KMS-11 (cell line): ENCODE measurements around the gene IL31RA.

Source experiments
- H2AFZ ChIP-seq: fragments of 200-600 bp; sonication (generic); 2 replicates; pipeline ENCODE4 v1.6.1; 2016; ENCODE audit warnings: antibody characterized with exemption, mixed run types, low read depth
- H3K27ac ChIP-seq: fragments of 200-600 bp; sonication (generic); 2 replicates; pipeline ENCODE4 v1.6.1; 2016; ENCODE audit warnings: mild to moderate bottlenecking, mixed run types
- H3K27me3 ChIP-seq: fragments of 200-600 bp; sonication (generic); 2 replicates; pipeline ENCODE4 v1.6.1; 2017; ENCODE audit warnings: mild to moderate bottlenecking, low read depth, mixed run types, moderate library complexity; ENCODE audit not compliant: insufficient read depth
- H3K36me3 ChIP-seq: fragments of 200-600 bp; sonication (generic); 2 replicates; pipeline ENCODE4 v1.6.1; 2017; ENCODE audit warnings: mild to moderate bottlenecking, mixed run types; ENCODE audit not compliant: insufficient read depth
- H3K4me1 ChIP-seq: fragments of 200-600 bp; sonication (generic); 2 replicates; pipeline ENCODE4 v1.6.1; 2016; ENCODE audit warnings: mild to moderate bottlenecking, low read depth, mixed run types; ENCODE audit not compliant: poor library complexity, severe bottlenecking
- H3K4me2 ChIP-seq: fragments of 200-600 bp; sonication (generic); 2 replicates; pipeline ENCODE4 v1.7.0; 2016; ENCODE audit warnings: mild to moderate bottlenecking, mixed run types
- H3K4me3 ChIP-seq: fragments of 200-600 bp; sonication (generic); IDR thresholded peaks from 2 replicates; pipeline ENCODE4 v1.6.1; 2017; ENCODE audit warnings: low read depth, low read length, mixed read lengths; ENCODE audit not compliant: insufficient read depth
- H3K79me2 ChIP-seq: fragments of 200-600 bp; sonication (generic); 2 replicates; pipeline ENCODE4 v1.6.1; 2016; ENCODE audit warnings: low read depth, mixed run types; ENCODE audit not compliant: insufficient read depth
- H3K9ac ChIP-seq: fragments of 200-600 bp; sonication (generic); 2 replicates; pipeline ENCODE4 v1.6.1; 2016; ENCODE audit warnings: mild to moderate bottlenecking, mixed run types
- H4K20me1 ChIP-seq: fragments of 200-600 bp; sonication (generic); 2 replicates; pipeline ENCODE4 v1.6.1; 2016; ENCODE audit warnings: mild to moderate bottlenecking, mixed run types; ENCODE audit not compliant: insufficient read depth
- TF ChIP-seq, protein P1 (sequence below): fragments of 200-600 bp; sonication (generic); conservative IDR thresholded peaks from 2 replicates; pipeline ENCODE4 v1.6.1; 2017; ENCODE audit warnings: low read depth, mild to moderate bottlenecking, antibody characterized with exemption, low read length, moderate library complexity, mixed read lengths

The IL31RA gene

DNA sequence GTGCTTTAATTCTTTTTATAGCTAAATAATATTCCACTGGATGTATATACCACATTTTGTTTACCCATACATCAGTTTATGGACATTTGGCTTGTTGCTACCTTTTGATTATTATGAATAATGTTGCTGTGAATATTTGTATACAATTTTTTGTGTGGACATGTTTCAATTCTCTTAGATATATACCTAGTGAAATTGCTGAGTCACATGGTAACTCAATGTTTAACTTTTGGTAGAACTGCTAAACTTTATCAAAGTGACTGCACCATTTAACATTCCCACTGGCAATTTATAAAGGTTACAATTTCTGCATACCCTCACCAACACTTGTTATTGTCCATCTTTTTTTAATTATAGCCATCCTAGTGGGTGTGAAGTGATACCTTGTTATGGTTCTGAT lies 22.1 kb downstream of the IL31RA start:
- Histone ChIP-seq H3K9ac (no peak overlapping the region), H3K4me2 (no peak overlapping the region), H3K36me3 (no peaks in the 10 kb centered on the region), H4K20me1 (no peaks in the 10 kb centered on the region), H3K27me3 (no peaks in the 10 kb centered on the region), H2AFZ (no peak overlapping the region), H3K79me2 (no peaks in the 10 kb centered on the region), H3K27ac (no peak overlapping the region), H3K4me3 (no peak overlapping the region), H3K4me1 (no peaks in the 10 kb centered on the region)
- TF ChIP-seq, protein P1, sequence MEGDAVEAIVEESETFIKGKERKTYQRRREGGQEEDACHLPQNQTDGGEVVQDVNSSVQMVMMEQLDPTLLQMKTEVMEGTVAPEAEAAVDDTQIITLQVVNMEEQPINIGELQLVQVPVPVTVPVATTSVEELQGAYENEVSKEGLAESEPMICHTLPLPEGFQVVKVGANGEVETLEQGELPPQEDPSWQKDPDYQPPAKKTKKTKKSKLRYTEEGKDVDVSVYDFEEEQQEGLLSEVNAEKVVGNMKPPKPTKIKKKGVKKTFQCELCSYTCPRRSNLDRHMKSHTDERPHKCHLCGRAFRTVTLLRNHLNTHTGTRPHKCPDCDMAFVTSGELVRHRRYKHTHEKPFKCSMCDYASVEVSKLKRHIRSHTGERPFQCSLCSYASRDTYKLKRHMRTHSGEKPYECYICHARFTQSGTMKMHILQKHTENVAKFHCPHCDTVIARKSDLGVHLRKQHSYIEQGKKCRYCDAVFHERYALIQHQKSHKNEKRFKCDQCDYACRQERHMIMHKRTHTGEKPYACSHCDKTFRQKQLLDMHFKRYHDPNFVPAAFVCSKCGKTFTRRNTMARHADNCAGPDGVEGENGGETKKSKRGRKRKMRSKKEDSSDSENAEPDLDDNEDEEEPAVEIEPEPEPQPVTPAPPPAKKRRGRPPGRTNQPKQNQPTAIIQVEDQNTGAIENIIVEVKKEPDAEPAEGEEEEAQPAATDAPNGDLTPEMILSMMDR: no peak

DNA sequence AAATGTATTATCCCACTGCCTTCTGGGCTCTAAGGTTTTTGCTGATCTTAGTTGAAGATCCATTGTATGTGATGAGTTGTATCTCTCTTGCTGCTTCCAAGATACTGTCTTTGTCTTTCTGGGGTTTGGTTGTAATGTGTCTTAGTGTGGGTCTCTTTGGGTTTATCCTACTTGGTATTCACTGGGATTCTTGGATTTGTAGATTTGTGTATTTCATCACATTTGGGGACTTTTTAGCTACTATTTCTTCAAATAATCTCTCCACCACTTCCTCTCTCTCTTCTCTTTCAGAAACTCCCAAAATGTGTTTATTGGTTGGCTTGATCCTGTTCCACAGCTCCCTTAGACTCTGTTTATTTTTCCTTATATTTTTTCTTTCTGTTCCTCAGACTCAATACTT lies 26.5 kb downstream of the IL31RA start:
- Histone ChIP-seq H3K36me3 (no peaks in the 10 kb centered on the region), H3K9ac (no peak overlapping the region), H3K27me3 (no peaks in the 10 kb centered on the region), H3K4me1 (no peaks in the 10 kb centered on the region), H3K4me2 (no peak overlapping the region), H3K79me2 (no peaks in the 10 kb centered on the region), H2AFZ (no peak overlapping the region), H3K27ac (no peak overlapping the region), H3K4me3 (no peak overlapping the region), H4K20me1 (no peaks in the 10 kb centered on the region)
- TF ChIP-seq, protein P1: no peak

DNA sequence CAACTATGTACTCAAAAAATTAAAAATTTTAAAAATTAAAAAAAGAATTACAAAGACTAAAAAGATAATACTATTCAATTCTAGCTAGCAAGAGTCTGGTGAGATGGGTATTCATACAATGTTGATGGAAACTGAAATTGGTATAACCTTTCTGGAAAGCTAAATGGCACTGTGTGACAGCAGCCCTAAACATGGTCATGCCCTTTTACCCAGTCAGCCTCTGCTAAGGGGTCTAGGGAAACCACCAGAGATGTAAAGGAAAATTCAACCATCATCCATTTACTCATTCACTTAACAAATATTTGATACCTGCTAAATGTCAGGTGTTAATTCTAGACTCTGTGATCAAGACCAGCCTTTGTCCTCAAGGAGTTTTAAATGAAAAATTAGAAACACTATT lies 29.3 kb downstream of the IL31RA start:
- H3K27me3 ChIP-seq: no peaks in the 10 kb centered on the region
- H3K9ac ChIP-seq: no peak overlapping the region
- H4K20me1 ChIP-seq: no peaks in the 10 kb centered on the region
- no peaks in the 10 kb centered on the region for H3K4me1 ChIP-seq
- TF ChIP-seq, protein P1: no peak
- H3K4me3 ChIP-seq: no peak overlapping the region
- H2AFZ ChIP-seq: no peak overlapping the region
- H3K36me3 ChIP-seq: no peaks in the 10 kb centered on the region
- no peak overlapping the region for H3K27ac ChIP-seq
- no peaks in the 10 kb centered on the region for H3K79me2 ChIP-seq
- H3K4me2 ChIP-seq: no peak overlapping the region

DNA sequence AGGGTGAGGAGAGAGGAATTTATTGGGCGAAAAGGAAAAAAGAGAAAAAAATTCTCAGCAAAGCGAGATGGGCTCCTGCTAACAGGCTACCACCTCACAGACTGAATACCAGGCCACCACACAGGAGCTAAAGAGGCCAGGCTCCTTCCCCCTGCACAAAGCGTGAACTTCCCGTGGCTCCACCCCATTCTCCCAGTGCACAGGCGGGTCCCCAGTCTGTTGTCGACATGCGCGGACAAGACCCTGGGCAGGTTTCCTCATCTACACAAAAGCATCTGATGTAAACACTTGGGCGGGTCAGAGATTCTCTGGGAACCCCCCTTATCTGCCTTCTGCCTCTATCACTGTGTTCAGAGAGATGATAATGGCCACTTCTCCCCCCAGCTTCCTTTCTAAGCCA lies 34.2 kb downstream of the IL31RA start:
- Histone ChIP-seq H3K27ac (no peak overlapping the region), H3K4me1 (no peaks in the 10 kb centered on the region), H3K36me3 (no peaks in the 10 kb centered on the region), H3K79me2 (no peaks in the 10 kb centered on the region), H3K27me3 (no peaks in the 10 kb centered on the region), H3K9ac (no peak overlapping the region), H3K4me3 (no peak overlapping the region), H2AFZ (no peak overlapping the region), H4K20me1 (no peaks in the 10 kb centered on the region), H3K4me2 (no peak overlapping the region)
- TF ChIP-seq, protein P1: no peak

DNA sequence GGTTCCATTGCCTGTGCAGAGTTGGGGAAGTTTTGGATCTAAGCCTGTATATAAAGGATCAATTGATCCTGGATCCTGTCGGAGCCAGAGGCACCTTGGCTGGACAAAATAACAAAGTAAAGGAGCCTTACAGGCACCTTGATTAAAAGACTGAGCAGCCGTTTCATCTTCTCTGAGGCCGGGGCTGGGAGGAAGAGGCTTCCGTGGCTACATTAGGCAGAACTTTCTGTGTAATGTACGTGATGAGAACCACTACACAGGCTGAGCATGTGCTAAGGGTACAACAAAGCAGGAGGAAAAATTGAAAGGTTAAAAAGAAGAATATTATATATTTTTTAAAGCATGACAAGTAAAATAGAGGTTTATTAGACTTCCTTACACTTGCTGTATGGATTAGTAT lies 37.0 kb downstream of the IL31RA start:
- Histone ChIP-seq H3K27ac (no peak overlapping the region), H4K20me1 (no peaks in the 10 kb centered on the region), H3K4me1 (no peaks in the 10 kb centered on the region), H3K36me3 (no peaks in the 10 kb centered on the region), H3K79me2 (no peaks in the 10 kb centered on the region), H3K4me2 (no peak overlapping the region), H2AFZ (no peak overlapping the region), H3K9ac (no peak overlapping the region), H3K4me3 (no peak overlapping the region), H3K27me3 (no peaks in the 10 kb centered on the region)
- TF ChIP-seq, protein P1: no peak
